A673 (cell line): ENCODE results near the gene ALG14.
"Not testable (repeated sequence)": the region's sequence is repeated elsewhere in the genome, so short reads cannot be mapped to it uniquely, and the experiment has no call there.

Experiments used
- EZH2 ChIP-seq: fragments of 200-600 bp; sonication (generic); IDR thresholded peaks from 2 replicates; pipeline ENCODE4 v1.6.1; 2017; ENCODE audit warnings: borderline replicate concordance, low read depth, mild to moderate bottlenecking, mixed read lengths, antibody characterized with exemption, low read length; ENCODE audit not compliant: poor library complexity, severe bottlenecking
- TF ChIP-seq, protein P1 (sequence below): fragments of 300-800, 200-600 bp; sonication (generic); conservative IDR thresholded peaks from 2 replicates; pipeline ENCODE4 v1.5.1; 2017; ENCODE audit warnings: low read depth, mild to moderate bottlenecking, antibody characterized with exemption, low read length, moderate library complexity, mixed read lengths

DNA sequence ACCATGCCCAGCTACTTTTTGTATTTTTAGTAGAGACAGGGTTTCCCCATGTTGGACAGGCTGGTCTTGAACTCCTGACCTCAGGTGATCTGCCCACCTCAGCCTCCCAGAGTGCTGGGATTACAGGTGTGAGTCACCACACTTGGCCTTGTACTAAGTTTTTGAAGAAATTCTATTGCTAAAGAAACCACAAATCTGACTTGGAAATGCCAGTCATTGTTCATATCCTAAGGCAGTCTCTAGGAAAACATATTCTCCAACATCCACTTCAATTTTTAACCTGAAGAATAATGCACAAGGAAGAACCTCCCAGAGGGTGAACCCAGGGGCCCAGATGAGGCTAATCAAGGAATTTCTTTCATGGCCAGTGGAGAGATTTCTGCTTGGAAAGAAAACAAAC is 20.1 kb upstream of the ALG14 start:
- TF ChIP-seq, protein P1, sequence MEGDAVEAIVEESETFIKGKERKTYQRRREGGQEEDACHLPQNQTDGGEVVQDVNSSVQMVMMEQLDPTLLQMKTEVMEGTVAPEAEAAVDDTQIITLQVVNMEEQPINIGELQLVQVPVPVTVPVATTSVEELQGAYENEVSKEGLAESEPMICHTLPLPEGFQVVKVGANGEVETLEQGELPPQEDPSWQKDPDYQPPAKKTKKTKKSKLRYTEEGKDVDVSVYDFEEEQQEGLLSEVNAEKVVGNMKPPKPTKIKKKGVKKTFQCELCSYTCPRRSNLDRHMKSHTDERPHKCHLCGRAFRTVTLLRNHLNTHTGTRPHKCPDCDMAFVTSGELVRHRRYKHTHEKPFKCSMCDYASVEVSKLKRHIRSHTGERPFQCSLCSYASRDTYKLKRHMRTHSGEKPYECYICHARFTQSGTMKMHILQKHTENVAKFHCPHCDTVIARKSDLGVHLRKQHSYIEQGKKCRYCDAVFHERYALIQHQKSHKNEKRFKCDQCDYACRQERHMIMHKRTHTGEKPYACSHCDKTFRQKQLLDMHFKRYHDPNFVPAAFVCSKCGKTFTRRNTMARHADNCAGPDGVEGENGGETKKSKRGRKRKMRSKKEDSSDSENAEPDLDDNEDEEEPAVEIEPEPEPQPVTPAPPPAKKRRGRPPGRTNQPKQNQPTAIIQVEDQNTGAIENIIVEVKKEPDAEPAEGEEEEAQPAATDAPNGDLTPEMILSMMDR, result not testable (repeated sequence)
- not testable (repeated sequence) for TF ChIP-seq EZH2
